ENCODE measurements around the gene SLC16A12. TPM values are rescaled to one million over a fixed set of nuclear protein-coding genes. Genes with fewer than 3 reads are reported as not detected.

The SLC16A12 gene
- total RNA-seq, 1 donor from 2014 or later: 0.75 TPM

- Histone ChIP-seq H3K4me3 (ENCODE audit: low read depth, low read length) (no peak overlapping the region), H3K27me3 (ENCODE audit: control insufficient read depth, insufficient read depth, low read length) (no peaks in the 10 kb centered on the region), H3K36me3 (ENCODE audit: control insufficient read depth, insufficient read depth, low read length) (no peaks in the 10 kb centered on the region)
- peak; percentile 91 for DNase-seq (ENCODE audit: low read depth)
- TF ChIP-seq CTCF (IDR thresholded peaks at IDR 0.05; ENCODE audit: insufficient read depth, low read length, poor library complexity, severe bottlenecking): no peak
Measured at GRCh38 chr10:89553064-89553734, 17.8 kb upstream of the SLC16A12 start.

- no peak for TF ChIP-seq CTCF (IDR thresholded peaks at IDR 0.05; ENCODE audit: insufficient read depth, low read length, poor library complexity, severe bottlenecking)
Measured at GRCh38 chr10:89552213-89552612, 16.8 kb upstream of the SLC16A12 start.

GRCh38 chr10:89550509-89550908 is 15.1 kb upstream of the SLC16A12 start:
- H3K36me3 ChIP-seq (ENCODE audit: control insufficient read depth, insufficient read depth, low read length): no peaks in the 10 kb centered on the region
- no peaks in the 10 kb centered on the region for H3K27me3 ChIP-seq (ENCODE audit: control insufficient read depth, insufficient read depth, low read length)
- H3K4me3 ChIP-seq (ENCODE audit: low read depth, low read length): no peak overlapping the region
- DNase-seq (ENCODE audit: low read depth): no peak
- TF ChIP-seq CTCF (IDR thresholded peaks at IDR 0.05; ENCODE audit: insufficient read depth, low read length, poor library complexity, severe bottlenecking): no peak

More at GRCh38 chr10:89552213-89552612, 16.8 kb upstream of the SLC16A12 start:
- Histone ChIP-seq H3K4me3 (ENCODE audit: low read depth, low read length) (no peak overlapping the region), H3K36me3 (ENCODE audit: control insufficient read depth, insufficient read depth, low read length) (no peaks in the 10 kb centered on the region), H3K27me3 (ENCODE audit: control insufficient read depth, insufficient read depth, low read length) (no peaks in the 10 kb centered on the region)
- no peak for DNase-seq (ENCODE audit: low read depth)

- no peak for TF ChIP-seq CTCF (IDR thresholded peaks at IDR 0.05; ENCODE audit: insufficient read depth, low read length, poor library complexity, severe bottlenecking)
Measured at GRCh38 chr10:89549510-89549909, 14.1 kb upstream of the SLC16A12 start.

GRCh38 chr10:89548673-89549072 is 13.3 kb upstream of the SLC16A12 start:
- no peak for DNase-seq (ENCODE audit: low read depth)
- Histone ChIP-seq H3K27me3 (ENCODE audit: control insufficient read depth, insufficient read depth, low read length) (no peaks in the 10 kb centered on the region), H3K36me3 (ENCODE audit: control insufficient read depth, insufficient read depth, low read length) (no peaks in the 10 kb centered on the region), H3K4me3 (ENCODE audit: low read depth, low read length) (no peak overlapping the region)
- no peak for TF ChIP-seq CTCF (IDR thresholded peaks at IDR 0.05; ENCODE audit: insufficient read depth, low read length, poor library complexity, severe bottlenecking)

More at GRCh38 chr10:89549510-89549909, 14.1 kb upstream of the SLC16A12 start:
- no peak for DNase-seq (ENCODE audit: low read depth)
- Histone ChIP-seq H3K36me3 (ENCODE audit: control insufficient read depth, insufficient read depth, low read length) (no peaks in the 10 kb centered on the region), H3K27me3 (ENCODE audit: control insufficient read depth, insufficient read depth, low read length) (no peaks in the 10 kb centered on the region), H3K4me3 (ENCODE audit: low read depth, low read length) (no peak overlapping the region)

Measured in kidney epithelial cell (primary cell).